HT-29 (cell line): ENCODE measurements around the gene MIPOL1. TPM values are rescaled to one million over a fixed set of nuclear protein-coding genes. Genes with fewer than 3 reads are reported as not detected.
"Not testable (repeated sequence)": the region's sequence is repeated elsewhere in the genome, so short reads cannot be mapped to it uniquely, and the experiment has no call there.

Experiments used
- DNase-seq: peaks from one replicate; pipeline ENCODE4 v3.0.0-alpha.2; 2015; ENCODE audit warnings: low spot score
- total RNA-seq: library from RNA; depleted of rRNA; stranded (reverse); fragments of >200 nt; shearing (Covaris generic); gene quantifications from 2 replicates; pipeline ENCODE4 v1.2.3, GENCODE V29; 2014

Gene MIPOL1
- total RNA-seq, 1 experiment from 2014 or later: 0.51 TPM

DNA sequence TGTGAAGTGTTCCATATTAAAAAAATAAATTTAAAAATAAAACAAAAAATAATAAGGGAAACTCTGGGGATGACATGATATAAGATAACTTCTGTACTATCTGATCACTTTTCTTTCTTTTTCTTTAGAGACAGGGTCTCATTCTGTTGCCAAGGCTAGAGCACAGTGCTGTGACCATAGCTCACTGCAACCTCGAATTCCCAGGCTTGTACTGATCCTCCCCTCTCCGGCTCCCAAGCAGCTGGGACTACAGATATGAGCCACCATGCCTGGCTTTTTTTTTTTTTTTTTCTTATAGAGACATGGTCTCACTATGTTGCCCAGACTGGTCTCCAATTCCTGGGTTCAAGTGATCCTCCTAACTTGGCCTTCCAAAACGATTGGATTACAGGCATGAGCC lies 10.4 kb upstream of the MIPOL1 start:
- DNase-seq: no peak

DNA sequence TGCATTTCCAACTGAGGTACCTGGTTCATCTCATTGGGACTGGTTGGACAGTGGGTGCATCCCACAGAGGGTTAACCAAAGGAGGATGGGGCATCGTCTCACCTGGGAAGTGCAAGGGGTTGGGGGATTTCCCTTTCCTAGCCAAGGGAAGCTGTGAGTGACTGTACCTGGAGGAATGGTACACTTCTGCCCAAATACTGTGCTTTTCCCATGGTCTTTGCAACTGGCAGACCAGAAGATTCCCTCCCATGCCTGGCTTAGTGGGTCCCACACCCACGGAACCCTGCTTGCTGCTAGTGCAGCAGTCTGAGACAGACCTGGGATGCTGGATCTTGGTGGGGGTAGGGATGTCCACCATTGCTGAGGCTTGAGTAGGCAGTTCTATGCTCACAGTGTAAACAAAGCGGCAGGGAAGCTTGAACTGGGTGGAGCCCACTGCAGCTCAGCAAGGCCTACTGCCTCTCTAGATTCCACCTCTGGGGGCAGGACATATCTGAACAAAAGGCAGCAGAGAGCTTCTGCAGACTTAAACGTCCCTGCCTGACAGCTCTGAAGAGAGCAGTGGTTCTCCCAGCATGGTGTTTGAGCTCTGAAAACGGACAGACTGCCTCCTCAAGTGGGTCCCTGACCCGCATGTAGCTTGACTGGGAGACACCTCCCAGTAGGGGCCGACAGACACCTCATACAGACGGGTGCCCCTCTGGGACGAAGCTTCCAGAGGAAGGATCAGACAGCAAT lies 9.7 kb upstream of the MIPOL1 start:
- DNase-seq: not testable (repeated sequence)

DNA sequence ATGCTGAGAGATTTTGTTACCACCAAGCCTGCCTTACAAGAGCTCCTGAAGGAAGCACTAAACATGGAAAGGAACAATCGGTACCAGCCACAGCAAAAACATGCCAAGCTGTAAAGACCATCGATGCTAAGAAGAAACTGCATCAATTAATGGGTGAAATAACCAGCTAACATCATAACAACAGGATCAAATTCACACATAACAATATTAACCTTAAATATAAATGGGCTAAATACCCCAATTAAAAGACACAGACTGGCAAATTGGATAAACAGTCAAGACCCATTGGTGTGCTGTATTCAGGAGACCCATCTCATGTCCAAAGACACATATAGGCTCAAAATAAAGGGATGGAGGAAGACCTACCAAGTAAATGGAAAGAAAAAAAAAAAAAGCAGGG lies 8.0 kb upstream of the MIPOL1 start:
- DNase-seq: not testable (repeated sequence)

DNA sequence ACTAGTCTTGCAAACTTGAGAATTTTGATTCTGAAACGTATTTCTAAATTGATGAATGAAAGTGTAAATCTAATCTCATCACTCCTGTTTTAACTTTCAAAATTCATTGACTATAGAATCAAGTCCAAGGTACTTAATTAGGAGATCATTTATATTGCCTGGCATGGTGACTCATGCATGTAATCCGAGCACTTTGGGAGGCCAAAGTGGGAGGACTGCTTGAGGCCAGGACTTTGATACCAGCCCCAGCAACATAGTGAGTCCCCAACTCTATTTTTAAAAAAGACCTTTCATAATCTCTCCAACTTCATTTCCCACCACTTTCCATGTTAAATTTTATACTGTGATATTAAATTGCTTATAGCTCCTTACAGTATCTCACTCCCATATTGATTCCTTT lies 3.0 kb upstream of the MIPOL1 start:
- DNase-seq: no peak

DNA sequence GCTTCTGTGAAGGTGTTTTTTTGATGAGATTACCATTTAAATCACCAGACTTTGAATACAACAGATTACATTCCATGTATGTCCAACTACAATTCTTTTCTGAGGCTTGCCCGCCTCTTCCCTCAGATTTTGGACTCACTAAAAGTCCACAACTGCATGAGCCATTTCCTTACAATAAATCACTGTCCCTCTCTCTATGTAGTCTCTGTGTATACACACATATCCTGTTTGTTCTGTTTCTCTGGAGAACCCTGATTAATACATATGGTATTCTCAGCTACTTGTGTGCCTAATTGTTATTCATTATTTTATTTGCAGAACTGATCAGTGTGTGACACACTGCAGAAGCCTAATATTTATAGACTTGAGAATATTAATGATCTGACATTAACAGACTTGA lies 2.4 kb upstream of the MIPOL1 start:
- no peak for DNase-seq

DNA sequence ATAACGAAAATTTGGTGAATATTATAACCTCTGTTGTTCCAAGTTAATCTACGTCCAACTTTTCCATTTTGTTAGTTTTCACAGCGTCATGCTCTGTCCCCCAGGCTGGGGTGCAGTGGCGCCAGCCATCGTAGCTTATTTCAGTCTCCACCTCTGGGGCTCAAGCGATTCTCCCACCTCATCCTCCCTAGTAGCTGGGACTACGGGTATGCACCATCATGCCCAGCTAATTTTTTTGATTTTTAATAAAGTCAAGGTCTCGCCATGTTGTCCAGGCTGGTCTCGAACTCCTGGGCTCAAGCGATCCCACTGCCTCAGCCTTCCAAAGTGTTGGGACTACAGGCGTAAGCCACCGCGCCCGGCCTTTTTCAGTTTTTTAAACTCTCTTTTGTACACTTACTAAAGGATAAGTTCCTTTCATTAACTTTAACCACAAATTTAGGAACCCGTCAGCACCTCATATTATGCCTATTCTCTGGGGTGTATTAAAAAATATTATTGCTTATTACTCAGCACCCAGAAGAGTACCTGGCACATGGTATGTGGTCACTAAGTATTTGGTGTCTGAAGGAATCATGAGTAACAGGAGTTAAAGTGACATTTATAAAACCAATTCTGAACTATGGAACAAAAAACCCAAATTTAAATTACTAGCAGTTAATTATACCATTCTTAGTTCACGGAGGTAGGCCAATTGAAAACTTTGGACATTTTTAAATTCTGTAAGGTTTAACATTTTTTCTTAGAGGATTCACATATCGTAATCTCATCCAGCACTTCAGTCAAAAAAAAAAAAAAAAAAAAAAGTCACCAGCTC lies 925 bp upstream of the MIPOL1 start:
- DNase-seq: no peak

DNA sequence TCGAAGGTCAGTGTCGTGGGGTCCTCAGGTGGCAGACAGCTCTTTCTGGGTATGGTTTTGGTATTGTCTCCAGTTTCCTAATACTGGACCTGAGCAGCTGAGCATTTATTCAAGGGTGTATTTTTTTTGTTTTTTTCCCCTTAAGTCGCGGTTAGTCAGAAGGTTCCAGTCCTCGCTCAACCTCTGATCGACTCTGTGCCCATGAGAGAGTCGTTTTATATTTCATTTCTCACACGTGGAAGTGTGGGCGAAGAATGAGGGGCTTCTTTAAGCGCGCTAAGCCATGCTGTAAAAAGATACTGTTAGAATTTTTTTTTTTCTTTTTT lies 499 bp downstream of the MIPOL1 start:
- DNase-seq: no peak

DNA sequence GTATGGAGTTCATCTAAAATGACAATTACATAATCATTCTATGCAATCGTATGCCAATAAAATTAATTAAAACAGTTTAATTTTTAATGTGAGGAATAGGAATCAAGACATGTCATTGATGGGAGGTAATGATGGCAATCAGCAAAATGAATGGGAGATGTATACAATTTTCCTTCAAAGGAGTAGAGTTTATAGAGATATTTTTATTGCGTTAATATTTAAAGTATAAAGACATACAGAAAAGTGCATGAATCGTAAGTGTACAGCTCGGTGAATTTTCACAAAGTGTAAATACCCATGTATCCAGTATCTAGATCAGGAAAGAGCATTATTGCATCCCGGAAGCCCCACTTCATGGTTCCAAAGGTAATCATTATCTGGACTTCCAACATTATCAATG lies 1.2 kb downstream of the MIPOL1 start:
- DNase-seq: no peak

DNA sequence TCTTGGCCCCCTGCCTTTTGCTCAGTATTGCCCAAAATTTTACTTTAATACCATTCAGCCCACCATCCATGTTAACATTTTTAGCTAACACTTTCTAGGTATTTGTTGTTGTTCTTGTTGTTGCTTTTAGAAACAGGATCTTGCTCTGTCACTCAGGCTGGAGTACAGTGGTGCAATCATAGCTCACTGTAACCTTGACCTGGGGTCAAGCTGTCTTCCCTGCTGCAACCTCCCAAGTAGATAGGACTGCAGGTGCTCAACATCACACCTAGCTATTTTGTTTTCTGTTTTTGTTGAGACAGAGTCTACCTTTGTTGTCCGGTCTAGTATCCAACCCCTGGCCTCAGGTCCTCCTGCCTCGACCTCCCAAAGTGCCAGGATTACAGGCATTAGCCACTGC lies 4.0 kb downstream of the MIPOL1 start:
- DNase-seq: no peak

DNA sequence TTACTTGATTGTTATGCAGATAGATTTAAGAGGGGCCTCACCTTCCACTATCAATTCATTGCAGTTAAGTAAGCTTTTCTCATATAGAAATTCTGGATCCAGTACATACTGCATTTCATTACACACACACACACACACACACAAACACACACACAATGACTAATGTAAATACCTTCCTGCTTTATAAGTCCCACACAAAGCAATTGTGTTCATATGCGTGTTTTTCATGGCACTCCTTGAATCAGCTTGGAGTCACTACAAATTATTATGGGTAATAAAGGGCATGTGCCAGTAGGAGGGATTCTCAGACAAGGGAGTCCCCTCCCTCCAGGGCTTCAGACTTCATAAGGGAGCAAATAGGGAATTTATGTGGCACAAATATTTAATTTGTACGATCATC lies 4.5 kb downstream of the MIPOL1 start:
- DNase-seq: no peak

DNA sequence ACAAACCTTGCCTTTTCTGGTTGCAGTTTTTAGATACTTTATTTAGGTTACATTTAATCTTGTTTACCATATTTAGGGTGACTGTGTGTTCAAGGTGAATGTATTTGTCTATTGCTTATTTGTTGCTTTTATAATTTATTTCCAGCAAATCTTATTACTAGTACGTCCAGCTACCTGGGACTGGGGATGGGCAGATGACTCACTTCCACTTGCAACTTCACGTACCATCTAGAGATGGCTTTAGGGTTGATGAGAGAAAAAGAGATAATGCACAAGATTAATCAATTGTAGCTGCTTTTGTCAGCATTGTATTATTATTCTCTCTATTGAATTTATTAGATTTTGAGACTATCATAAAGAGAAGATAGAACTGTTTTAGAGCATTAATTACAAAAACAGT lies 5.1 kb downstream of the MIPOL1 start:
- DNase-seq: no peak

DNA sequence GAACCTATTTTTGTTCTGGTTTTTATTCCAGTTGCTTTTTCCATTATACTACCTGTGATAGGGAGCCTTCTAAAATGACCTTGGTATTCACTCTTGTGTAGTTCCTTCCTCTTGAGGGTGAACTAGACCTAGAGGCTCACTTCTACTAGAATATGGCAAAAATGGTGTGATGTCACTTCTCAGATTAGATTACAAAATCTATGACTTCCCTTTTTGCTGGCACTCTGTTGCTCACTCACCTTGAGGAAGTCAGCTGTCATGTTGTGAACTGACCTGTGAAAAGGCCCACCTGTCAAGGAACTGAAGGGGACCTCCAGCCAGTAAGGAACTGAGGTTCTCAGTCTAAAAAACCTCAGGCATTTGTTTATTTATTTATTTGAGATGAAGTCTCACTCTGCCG lies 5.7 kb downstream of the MIPOL1 start:
- DNase-seq: no peak

DNA sequence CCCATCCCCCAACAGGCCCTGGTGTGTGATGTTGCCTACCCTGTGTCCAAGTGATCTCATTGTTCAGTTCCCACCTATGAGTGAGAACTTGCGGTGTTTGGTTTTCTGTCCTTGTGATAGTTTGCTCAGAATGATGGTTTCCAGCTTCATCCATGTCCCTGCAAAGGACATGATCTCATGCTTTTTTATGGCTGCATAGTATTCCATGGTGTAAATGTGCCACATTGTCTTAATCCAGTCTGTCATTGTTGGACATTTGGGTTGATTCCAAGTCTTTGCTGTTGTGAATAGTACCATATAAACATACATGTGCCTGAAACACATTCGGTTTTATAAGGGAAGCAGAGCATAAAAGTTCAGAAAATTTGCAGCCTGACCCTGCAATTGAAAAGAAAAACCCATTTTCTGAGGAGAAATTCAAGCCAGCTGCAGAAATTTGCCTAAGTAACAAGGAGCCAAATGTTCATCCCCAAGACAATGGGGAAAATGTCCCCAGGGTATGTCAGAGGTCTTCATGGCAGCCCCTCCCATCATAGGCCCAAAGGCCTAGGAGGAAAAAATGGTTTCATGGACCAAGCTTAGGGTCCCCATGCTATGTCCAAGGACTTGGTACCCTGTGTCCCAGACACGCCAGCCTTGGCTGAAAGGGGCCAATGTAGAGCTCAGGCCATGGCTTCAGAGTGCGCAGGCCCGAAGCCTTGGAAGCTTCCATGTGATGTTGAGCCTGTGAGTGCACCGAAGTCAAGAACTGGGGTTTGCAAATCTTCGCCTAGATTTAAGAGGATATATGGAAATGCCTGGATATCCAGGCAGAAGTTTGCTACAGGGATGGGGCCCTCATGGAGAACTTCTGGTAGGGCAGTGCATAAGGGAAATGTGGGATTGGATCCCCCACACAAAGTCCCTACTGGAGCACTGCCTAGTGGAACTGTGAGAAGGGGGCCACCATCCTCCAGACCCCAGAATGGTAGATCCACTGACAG lies 8.2 kb downstream of the MIPOL1 start:
- DNase-seq: not testable (repeated sequence)

DNA sequence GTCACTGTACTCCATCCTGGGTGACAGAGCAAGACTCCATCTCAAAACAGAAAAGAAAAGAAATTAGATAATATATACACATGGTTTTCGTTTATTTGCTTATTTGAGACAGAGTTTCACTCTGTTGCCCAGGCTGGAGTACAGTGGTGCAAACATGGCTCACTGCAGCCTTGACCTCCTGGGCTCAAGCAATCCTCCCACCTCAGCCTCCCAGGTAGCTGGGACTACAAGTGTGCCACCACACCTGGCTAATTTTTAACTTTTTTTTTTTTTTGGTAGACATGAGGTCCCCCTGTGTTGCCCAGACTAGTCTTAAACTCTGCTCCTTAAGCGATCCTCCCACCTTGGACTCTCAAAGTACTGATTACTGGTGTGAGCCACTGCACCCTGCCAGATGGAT lies 11.9 kb downstream of the MIPOL1 start:
- not testable (repeated sequence) for DNase-seq

DNA sequence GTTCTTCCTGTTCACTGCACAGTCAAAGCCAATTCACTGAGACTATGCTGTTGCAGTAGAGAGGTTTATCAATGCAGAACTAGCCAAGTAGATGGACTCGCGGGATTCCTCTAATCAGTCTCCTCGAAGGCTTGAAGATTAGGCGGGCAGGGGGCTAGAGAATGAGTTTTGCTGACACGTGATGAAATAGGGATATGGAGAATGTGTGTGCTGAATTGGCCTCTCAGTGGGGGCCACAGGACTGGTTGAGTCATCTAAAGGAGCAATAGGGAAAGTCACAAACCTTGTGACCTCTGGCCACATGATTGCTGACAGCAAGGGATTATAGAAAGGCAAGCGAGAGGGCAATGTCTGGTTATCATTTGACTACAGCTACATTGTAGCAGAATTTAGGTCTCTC lies 12.7 kb downstream of the MIPOL1 start:
- no peak for DNase-seq

DNA sequence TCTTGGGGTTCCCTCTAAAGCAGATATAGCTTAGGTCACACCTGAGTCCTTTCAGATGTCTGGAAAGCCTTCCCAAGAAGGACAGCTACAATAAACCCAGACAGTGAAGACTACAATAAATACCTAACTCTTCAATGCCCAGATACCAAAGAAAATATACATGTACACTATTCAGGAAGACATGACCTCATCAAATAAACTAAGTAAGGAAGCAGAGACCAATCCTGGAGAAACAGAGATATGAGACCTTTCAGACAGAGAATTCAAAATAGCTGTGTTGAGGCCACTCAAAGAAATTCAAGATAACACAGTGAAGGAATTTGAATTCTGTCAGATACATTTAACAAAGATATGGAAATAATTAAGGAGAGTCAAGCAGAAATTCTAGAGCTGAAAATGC lies 15.3 kb downstream of the MIPOL1 start:
- no peak for DNase-seq

DNA sequence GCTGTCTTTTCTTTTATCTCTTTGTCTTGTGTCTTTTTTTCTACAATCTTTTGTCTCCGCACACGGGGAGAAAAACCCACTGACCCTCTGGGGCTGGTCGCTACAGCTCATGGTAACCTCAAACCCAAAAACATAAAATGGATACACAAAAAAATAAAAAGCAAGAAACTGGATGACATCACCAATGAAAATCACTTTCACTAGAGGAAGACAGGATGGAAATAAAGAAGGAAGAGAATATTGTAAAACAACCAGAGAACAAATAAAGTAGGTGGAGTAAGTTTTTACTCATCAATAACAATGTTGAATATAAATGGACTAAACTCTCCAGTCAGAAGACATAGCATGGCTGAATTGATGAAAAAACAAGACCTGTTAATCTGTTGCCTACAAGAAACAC lies 17.6 kb downstream of the MIPOL1 start:
- DNase-seq: no peak

DNA sequence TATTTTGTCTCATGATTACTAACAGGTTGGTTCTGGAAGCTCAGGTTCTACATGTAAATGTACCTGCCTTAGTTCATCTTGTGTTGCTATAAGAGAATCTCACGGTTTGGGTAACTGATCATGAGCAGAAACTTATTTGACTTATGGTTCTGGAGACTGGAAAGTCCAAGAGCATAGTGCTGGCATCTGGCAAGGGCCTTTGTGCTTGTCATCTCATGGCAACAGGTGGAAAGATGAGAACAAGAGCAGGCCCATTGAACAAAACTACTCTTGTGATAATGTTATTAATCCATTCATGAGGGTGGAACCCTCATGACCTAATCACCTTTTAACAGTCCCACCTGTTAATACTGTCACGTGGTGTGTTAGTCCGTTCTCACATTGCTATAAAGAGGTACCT lies 23.3 kb downstream of the MIPOL1 start:
- no peak for DNase-seq

DNA sequence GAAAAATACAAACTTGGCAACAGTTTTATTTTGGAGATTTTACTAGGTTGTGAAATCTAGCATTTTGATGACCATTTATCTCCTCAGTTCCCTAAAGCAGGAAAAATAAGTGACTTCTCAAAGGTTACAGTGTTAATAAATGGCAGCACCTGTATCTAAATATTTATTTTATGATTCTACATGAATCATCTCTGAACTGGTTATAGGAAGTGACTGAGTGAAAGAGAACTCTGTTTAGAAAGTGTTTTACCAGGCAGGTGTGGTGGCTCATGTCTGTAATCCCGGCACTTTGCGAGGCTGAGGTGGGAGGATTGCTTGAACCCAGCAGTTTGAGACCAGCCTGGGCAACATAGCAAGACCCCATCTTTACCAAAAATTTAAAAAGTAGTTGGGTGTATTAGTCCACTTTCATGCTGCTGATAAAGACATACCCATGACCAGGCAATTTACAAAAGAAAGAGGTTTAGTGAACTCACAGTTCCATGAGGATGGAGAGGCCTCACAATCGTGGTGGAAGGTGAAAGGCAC lies 26.3 kb downstream of the MIPOL1 start:
- DNase-seq: no peak

DNA sequence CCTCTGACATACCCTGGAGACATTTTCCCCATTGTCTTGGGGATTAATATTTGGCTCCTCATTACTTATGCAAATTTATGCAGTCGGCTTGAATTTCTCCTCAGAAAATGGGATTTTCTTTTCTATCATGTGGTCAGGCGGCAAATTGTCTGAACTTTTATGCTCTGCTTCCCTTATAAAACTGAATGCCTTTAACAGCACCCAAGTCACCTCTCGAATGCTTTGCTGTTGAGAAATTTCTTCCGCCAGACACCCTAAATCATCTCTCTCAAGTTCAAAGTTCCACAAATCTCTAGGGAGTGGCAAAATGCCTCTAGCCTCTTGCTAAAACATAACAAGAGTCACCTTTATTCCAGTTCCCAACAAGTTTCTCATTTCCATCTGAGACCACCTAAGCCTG lies 27.9 kb downstream of the MIPOL1 start:
- DNase-seq: not testable (repeated sequence)

DNA sequence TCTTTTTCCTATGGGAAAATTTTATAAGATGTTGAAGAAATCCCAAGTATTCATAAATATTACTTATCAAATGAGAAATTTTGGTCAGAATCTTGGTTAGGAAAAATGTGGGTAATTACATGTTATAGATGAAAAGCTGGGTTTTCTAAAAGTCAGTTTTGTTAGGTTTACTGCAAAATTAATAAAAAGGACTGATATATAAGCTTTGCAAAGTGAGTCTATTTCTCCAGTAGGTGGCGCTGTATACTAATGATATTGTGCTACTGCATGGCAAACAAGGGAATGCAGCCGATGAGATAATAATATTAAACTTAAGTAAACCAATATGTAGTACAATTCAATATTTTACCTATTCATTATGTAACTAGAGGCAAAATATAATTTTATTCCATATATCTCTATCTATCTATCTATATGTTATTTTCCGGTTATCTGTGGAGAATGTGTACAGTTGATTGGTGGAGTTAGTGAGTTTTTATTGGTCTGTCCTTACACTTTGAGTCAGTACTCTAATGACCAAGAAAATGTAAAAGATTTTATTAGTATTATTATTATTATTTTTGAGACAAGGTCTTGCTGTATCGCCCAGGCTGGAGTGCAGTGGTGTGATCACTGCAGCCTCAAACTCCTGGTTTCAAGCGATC lies 32.9 kb downstream of the MIPOL1 start:
- DNase-seq: peak; percentile 66
